Glomerular endothelial cell (primary cell): ENCODE results near the gene KIF21A. TPM values are rescaled to one million over a fixed set of nuclear protein-coding genes. Genes with fewer than 3 reads are reported as not detected.
"Not testable (repeated sequence)": the region's sequence is repeated elsewhere in the genome, so short reads cannot be mapped to it uniquely, and the experiment has no call there.

Experiments
- DNase-seq: peaks from one replicate; pipeline ENCODE4 v3.0.0-alpha.2; 2011; ENCODE audit warnings: low read depth, low spot score; ENCODE audit errors: extremely low read depth
- total RNA-seq: library from RNA; depleted of rRNA; stranded (reverse); fragments of >200 nt; gene quantifications from 2 replicates; pipeline ENCODE4 v1.2.3, GENCODE V29; 2015

The KIF21A gene
- total RNA-seq, 1 donor from 2014 or later: 11.0 TPM

- DNase-seq: no peak
These were observed 94.4 kb downstream of the KIF21A start for GRCh38 chr12:39348523-39348922.

- DNase-seq: no peak
These were observed 98.0 kb downstream of the KIF21A start for GRCh38 chr12:39344926-39345325.

- no peak for DNase-seq
These were observed 99.3 kb downstream of the KIF21A start for GRCh38 chr12:39343665-39344064.

- DNase-seq: no peak
These were observed 101.2 kb downstream of the KIF21A start for GRCh38 chr12:39341761-39342160.

- DNase-seq: no peak
These were observed 101.7 kb downstream of the KIF21A start for GRCh38 chr12:39341179-39341578.

GRCh38 chr12:39332661-39333175 is 110.2 kb downstream of the KIF21A start:
- DNase-seq: no peak

GRCh38 chr12:39331539-39332261 is 111.2 kb downstream of the KIF21A start:
- no peak for DNase-seq

GRCh38 chr12:39329876-39330275 is 113.0 kb downstream of the KIF21A start:
- DNase-seq: no peak

GRCh38 chr12:39329018-39329417 is 113.9 kb downstream of the KIF21A start:
- no peak for DNase-seq

- no peak for DNase-seq
These were observed 115.0 kb downstream of the KIF21A start for GRCh38 chr12:39327965-39328364.

GRCh38 chr12:39327510-39327909 is 115.4 kb downstream of the KIF21A start:
- no peak for DNase-seq

- DNase-seq: no peak
These were observed 123.7 kb downstream of the KIF21A start for GRCh38 chr12:39319180-39319579.

- DNase-seq: no peak
These were observed 128.4 kb downstream of the KIF21A start for GRCh38 chr12:39314547-39314946.

GRCh38 chr12:39309516-39309915 is 133.4 kb downstream of the KIF21A start:
- DNase-seq: no peak

- DNase-seq: no peak
These were observed 141.5 kb downstream of the KIF21A start for GRCh38 chr12:39301422-39301821.

- DNase-seq: peak; percentile 48
These were observed 142.1 kb downstream of the KIF21A start for GRCh38 chr12:39300799-39301198.

GRCh38 chr12:39297891-39298290 is 145.0 kb downstream of the KIF21A start:
- no peak for DNase-seq

GRCh38 chr12:39296496-39296895 is 146.4 kb downstream of the KIF21A start:
- DNase-seq: no peak

- not testable (repeated sequence) for DNase-seq
These were observed 147.3 kb downstream of the KIF21A start for GRCh38 chr12:39295593-39295992.

- no peak for DNase-seq
These were observed 148.2 kb downstream of the KIF21A start for GRCh38 chr12:39294715-39295114.

- DNase-seq: no peak
These were observed 150.7 kb downstream of the KIF21A start for GRCh38 chr12:39292125-39292630.

GRCh38 chr12:39287817-39288216 is 155.1 kb downstream of the KIF21A start:
- DNase-seq: no peak
